ENCODE data around the gene FAM110C. TPM values are rescaled to one million over a fixed set of nuclear protein-coding genes. Genes with fewer than 3 reads are reported as not detected.

Gene FAM110C
- total and polyA plus RNA-seq, 9 donors, result 4.1 to 47.4 (median 7.3) TPM

DNA sequence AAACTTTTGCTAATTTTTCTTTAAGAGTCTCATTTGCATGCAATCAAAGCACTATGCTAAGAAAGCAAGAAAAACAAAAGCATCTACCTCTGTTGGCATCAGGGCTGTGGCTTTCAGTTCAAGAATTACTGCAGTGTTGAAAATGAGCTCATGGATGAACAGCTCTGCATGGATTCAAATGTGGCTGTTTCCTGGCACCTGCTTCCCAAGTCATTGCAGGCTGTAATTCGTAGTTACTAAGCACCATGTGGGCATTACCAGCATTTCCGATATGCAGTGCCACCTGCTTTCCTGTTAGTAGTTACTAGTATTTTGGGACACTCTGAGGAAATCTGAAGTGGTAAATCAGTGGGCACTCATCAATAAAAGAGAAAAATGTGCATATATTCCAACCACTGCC, 37.8 kb upstream of the FAM110C start:
- Histone ChIP-seq H3K9me3 (no peaks in the 10 kb centered on the region), H3K36me3 (no peaks in the 10 kb centered on the region), H3K4me1 (ENCODE audit: insufficient read depth) (peaks cover 7% of the 10 kb centered on the region), H3K4me3 (no peak overlapping the region), H3K27ac (no peak overlapping the region), H3K27me3 (no peaks in the 10 kb centered on the region)
- TF ChIP-seq EP300 (IDR thresholded peaks at IDR 0.05) (no peak), POLR2A (IDR thresholded peaks at IDR 0.05) (no peak)
- TF ChIP-seq, protein P1, sequence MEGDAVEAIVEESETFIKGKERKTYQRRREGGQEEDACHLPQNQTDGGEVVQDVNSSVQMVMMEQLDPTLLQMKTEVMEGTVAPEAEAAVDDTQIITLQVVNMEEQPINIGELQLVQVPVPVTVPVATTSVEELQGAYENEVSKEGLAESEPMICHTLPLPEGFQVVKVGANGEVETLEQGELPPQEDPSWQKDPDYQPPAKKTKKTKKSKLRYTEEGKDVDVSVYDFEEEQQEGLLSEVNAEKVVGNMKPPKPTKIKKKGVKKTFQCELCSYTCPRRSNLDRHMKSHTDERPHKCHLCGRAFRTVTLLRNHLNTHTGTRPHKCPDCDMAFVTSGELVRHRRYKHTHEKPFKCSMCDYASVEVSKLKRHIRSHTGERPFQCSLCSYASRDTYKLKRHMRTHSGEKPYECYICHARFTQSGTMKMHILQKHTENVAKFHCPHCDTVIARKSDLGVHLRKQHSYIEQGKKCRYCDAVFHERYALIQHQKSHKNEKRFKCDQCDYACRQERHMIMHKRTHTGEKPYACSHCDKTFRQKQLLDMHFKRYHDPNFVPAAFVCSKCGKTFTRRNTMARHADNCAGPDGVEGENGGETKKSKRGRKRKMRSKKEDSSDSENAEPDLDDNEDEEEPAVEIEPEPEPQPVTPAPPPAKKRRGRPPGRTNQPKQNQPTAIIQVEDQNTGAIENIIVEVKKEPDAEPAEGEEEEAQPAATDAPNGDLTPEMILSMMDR (IDR thresholded peaks at IDR 0.05), result no peak
- no peak for DNase-seq
- WGBS, 3 donors, result 77 to 85% (median 84%) methylated on average over 2 of the region's 2 CpGs
- intact Hi-C loops (cut with DNase I), result no loop called here

DNA sequence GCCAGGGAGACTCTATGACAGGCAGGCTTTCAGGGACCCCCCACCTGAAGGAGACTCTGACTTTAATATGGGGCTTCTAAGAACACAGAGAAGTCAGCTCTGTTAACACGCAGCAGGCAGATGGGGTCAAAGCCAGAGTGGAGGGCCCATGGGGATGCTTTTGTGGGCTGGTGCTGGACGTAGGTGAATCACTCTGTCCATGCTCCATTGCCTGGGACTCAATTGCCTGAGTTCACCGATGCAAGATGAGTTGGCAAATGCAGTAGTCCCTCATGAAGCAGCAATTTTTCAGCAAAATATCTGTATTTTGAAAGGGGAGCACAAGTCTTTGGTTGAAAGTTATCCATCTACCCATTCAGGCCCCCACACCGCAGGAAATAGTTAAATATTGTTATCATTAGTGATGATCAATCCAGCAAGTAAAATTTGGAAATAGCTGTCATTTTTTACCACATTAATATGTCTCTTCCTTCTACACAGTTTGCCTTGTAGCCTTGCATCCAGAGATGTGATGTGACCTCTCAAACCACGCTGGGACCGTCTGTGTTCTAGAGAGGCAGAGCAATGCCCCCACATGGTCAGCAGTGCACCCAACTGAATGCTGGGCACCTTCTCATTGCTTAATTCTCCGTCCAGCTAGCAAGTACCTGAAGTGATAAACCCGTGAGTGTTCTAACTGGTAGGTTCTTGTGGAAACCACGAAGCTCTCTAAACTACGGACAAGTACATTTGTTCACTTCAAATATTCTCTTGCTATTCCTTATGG, 34.8 kb upstream of the FAM110C start:
- 89 to 92% (median 92%) methylated on average over 10 of the region's 10 CpGs for WGBS, 3 donors
- H3K27ac ChIP-seq, result no peak overlapping the region
- intact Hi-C loops (cut with DNase I), result no loop called here

DNA sequence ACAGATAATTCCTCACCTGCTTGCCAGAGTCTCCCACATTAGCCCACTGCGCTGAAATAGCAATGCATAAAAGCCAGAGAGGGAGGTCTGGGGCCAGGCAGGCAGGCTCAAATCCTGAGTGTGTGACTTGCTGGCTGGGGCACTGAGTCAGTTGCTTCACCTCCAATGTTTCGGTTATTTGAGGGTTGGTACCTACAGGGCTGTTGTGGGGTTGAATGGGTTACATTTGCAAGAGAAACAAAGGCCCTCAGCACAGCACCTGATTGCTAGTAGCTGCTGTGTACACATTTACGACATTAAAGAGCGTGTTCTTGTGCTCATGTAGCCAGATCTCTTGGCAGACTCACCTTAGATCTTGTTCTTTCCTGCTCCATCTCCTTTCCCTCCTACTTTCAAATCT, 34.1 kb upstream of the FAM110C start:
- WGBS, 3 donors, result 78 to 86% (median 83%) methylated on average over 4 of the region's 4 CpGs
- TF ChIP-seq, protein P1 (IDR thresholded peaks at IDR 0.05), result no peak
- TF ChIP-seq EP300 (IDR thresholded peaks at IDR 0.05), result no peak
- TF ChIP-seq POLR2A (IDR thresholded peaks at IDR 0.05), result no peak
- intact Hi-C loops (cut with DNase I), result no loop called here
- DNase-seq, result no peak
- H3K27me3 ChIP-seq, result no peaks in the 10 kb centered on the region
- H3K9me3 ChIP-seq, result no peaks in the 10 kb centered on the region
- H3K27ac ChIP-seq, result no peak overlapping the region
- no peaks in the 10 kb centered on the region for H3K36me3 ChIP-seq
- H3K4me3 ChIP-seq, result no peak overlapping the region
- H3K4me1 ChIP-seq (ENCODE audit: insufficient read depth), result no peaks in the 10 kb centered on the region

More for the DNA sequence above, 34.8 kb upstream of the FAM110C start:
- H3K36me3 ChIP-seq, result no peaks in the 10 kb centered on the region
- TF ChIP-seq POLR2A (IDR thresholded peaks at IDR 0.05) (no peak), EP300 (IDR thresholded peaks at IDR 0.05) (no peak)
- TF ChIP-seq, protein P1 (IDR thresholded peaks at IDR 0.05), result no peak
- H3K4me3 ChIP-seq, result no peak overlapping the region
- H3K9me3 ChIP-seq, result no peaks in the 10 kb centered on the region
- no peaks in the 10 kb centered on the region for H3K27me3 ChIP-seq
- no peak for DNase-seq
- H3K4me1 ChIP-seq (ENCODE audit: insufficient read depth), result peaks cover 2% of the 10 kb centered on the region

DNA sequence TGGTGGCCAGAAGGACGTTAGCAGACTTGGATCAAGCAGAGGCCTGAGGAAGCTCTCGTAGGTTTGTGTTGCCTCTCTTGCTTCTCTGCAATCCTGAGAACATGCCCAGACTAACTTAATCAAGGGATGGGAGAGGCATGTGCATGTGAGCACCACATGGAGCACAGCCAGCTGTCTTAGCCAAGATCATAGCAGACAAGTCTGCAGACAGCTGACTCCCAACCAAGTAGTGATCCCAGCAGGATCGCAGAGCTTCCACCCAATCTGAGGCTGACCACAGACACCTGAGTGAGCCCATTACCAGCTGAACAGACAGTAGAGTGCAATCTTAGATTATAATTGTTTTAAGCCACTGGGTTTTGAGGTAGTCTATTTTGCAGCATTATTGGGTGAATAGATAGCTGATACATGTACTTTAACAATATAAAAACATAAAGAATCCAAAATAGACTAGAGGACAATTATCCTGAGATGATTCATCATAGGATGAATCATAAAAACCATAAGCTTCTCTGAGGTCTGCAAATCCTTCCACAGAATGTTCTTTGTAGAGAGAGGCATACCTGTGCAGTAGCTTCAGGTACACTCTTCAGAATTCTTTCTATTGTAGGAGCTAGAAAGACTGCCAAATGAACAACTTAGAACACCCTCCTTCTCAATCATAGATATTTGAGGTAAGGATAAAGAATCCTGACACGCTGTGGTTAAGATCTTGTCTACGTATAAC, 25.2 kb upstream of the FAM110C start:
- Histone ChIP-seq H3K27me3 (no peaks in the 10 kb centered on the region), H3K4me1 (ENCODE audit: insufficient read depth) (no peaks in the 10 kb centered on the region), H3K9me3 (no peaks in the 10 kb centered on the region), H3K27ac (no peak overlapping the region), H3K4me3 (no peak overlapping the region), H3K36me3 (no peaks in the 10 kb centered on the region)
- intact Hi-C loops (cut with DNase I), result no loop called here
- no peak for DNase-seq
- TF ChIP-seq, protein P1 (IDR thresholded peaks at IDR 0.05), result no peak
- TF ChIP-seq POLR2A (IDR thresholded peaks at IDR 0.05) (no peak), EP300 (IDR thresholded peaks at IDR 0.05) (no peak)
- 84 to 90% (median 85%) methylated on average over 5 of the region's 5 CpGs for WGBS, 3 donors
